ENCODE measurements around the gene RIPPLY1. TPM values are rescaled to one million over a fixed set of nuclear protein-coding genes. Genes with fewer than 3 reads are reported as not detected.

Gene RIPPLY1
- total and polyA plus RNA-seq, 5 donors from 2014 or later = not detected

- H3K27ac ChIP-seq (ENCODE audit: insufficient read depth, low read length, poor library complexity, severe bottlenecking) = no peak overlapping the region
- Mint-ChIP-seq H3K4me1 (no peaks in the 10 kb centered on the region), H3K27me3 (no peaks in the 10 kb centered on the region), H3K9me3 (no peaks in the 10 kb centered on the region), H3K4me3 (no peak overlapping the region), H3K36me3 (no peaks in the 10 kb centered on the region), H3K27ac (no peak overlapping the region)
- ATAC-seq (ENCODE audit: low read depth in 2 of 2) (no peak), DNase-seq (no peak)
- no peak overlapping the region for H3K4me3 ChIP-seq (ENCODE audit: low read depth, low read length)
- no peaks in the 10 kb centered on the region for H3K27me3 ChIP-seq (ENCODE audit: control insufficient read depth, insufficient read depth, low read length)
- H3K9me3 ChIP-seq (ENCODE audit: control insufficient read depth in 2 of 2, low read length in 2 of 2) = no peaks in the 10 kb centered on the region
- H3K36me3 ChIP-seq (ENCODE audit: control insufficient read depth, insufficient read depth, low read length) = peaks cover 2% of the 10 kb centered on the region
- no peaks in the 10 kb centered on the region for H3K4me1 ChIP-seq (ENCODE audit: control insufficient read depth, insufficient read depth, low read length, poor library complexity, severe bottlenecking)
Observed at GRCh38 chrX:106940068-106940467, 36.9 kb upstream of the RIPPLY1 start.

GRCh38 chrX:106939566-106939965, 36.4 kb upstream of the RIPPLY1 start:
- Histone ChIP-seq H3K27ac (ENCODE audit: insufficient read depth, low read length, poor library complexity, severe bottlenecking) (no peak overlapping the region), H3K4me3 (ENCODE audit: low read depth, low read length) (no peak overlapping the region), H3K9me3 (ENCODE audit: control insufficient read depth in 2 of 2, low read length in 2 of 2) (no peaks in the 10 kb centered on the region), H3K36me3 (ENCODE audit: control insufficient read depth, insufficient read depth, low read length) (peaks cover 2% of the 10 kb centered on the region), H3K27me3 (ENCODE audit: control insufficient read depth, insufficient read depth, low read length) (no peaks in the 10 kb centered on the region), H3K4me1 (ENCODE audit: control insufficient read depth, insufficient read depth, low read length, poor library complexity, severe bottlenecking) (no peaks in the 10 kb centered on the region)
- no peak for DNase-seq
- no peaks in the 10 kb centered on the region for H3K36me3 Mint-ChIP-seq
- H3K27me3 Mint-ChIP-seq = no peaks in the 10 kb centered on the region
- H3K27ac Mint-ChIP-seq = no peak overlapping the region
- no peak for ATAC-seq (ENCODE audit: low read depth in 2 of 2)
- H3K4me3 Mint-ChIP-seq = no peak overlapping the region
- no peaks in the 10 kb centered on the region for H3K4me1 Mint-ChIP-seq
- no peaks in the 10 kb centered on the region for H3K9me3 Mint-ChIP-seq

DNA sequence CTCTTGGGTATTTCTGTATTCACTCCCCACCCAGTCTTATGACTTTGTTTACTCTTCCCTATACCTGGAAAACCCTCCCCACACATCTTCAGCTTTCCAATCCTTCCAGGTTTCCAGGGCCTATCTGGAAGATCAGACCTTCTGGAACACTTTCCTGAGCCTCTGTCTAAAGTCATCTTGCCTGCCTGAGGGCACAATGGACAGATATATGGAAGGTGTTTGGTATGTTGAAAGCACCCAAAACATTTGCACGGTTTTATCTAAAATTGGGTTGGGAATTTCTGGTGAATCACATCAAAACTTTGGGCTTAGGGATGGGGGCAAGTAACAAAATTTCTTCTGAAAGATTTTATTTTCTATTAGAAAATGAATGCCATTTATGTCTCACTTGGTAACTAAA, 33.1 kb upstream of the RIPPLY1 start:
- Mint-ChIP-seq H3K27me3 (no peaks in the 10 kb centered on the region), H3K4me3 (no peak overlapping the region), H3K4me1 (peaks cover 0 to 4% (median 0%) of the 10 kb centered on the region in 4 donors)

GRCh38 chrX:106935175-106935574, 32.0 kb upstream of the RIPPLY1 start:
- Histone ChIP-seq H3K4me3 (ENCODE audit: low read depth, low read length) (no peak overlapping the region), H3K36me3 (ENCODE audit: control insufficient read depth, insufficient read depth, low read length) (no peaks in the 10 kb centered on the region), H3K9me3 (ENCODE audit: control insufficient read depth in 2 of 2, low read length in 2 of 2) (no peaks in the 10 kb centered on the region), H3K27ac (ENCODE audit: insufficient read depth, low read length, poor library complexity, severe bottlenecking) (no peak overlapping the region), H3K27me3 (ENCODE audit: control insufficient read depth, insufficient read depth, low read length) (no peaks in the 10 kb centered on the region), H3K4me1 (ENCODE audit: control insufficient read depth, insufficient read depth, low read length, poor library complexity, severe bottlenecking) (no peaks in the 10 kb centered on the region)
- Mint-ChIP-seq H3K36me3 (no peaks in the 10 kb centered on the region), H3K27me3 (no peaks in the 10 kb centered on the region), H3K27ac (no peak overlapping the region), H3K4me3 (no peak overlapping the region), H3K9me3 (no peaks in the 10 kb centered on the region), H3K4me1 (peaks cover 0 to 4% (median 0%) of the 10 kb centered on the region in 4 donors)
- DNase-seq (no peak), ATAC-seq (ENCODE audit: low read depth in 2 of 2) (no peak)

More for the DNA sequence above, 33.1 kb upstream of the RIPPLY1 start:
- Histone ChIP-seq H3K27ac (ENCODE audit: insufficient read depth, low read length, poor library complexity, severe bottlenecking) (no peak overlapping the region), H3K4me1 (ENCODE audit: control insufficient read depth, insufficient read depth, low read length, poor library complexity, severe bottlenecking) (no peaks in the 10 kb centered on the region), H3K9me3 (ENCODE audit: control insufficient read depth in 2 of 2, low read length in 2 of 2) (no peaks in the 10 kb centered on the region), H3K36me3 (ENCODE audit: control insufficient read depth, insufficient read depth, low read length) (no peaks in the 10 kb centered on the region), H3K4me3 (ENCODE audit: low read depth, low read length) (no peak overlapping the region), H3K27me3 (ENCODE audit: control insufficient read depth, insufficient read depth, low read length) (no peaks in the 10 kb centered on the region)
- ATAC-seq (ENCODE audit: low read depth in 2 of 2) (no peak), DNase-seq (no peak)
- H3K9me3 Mint-ChIP-seq = no peaks in the 10 kb centered on the region
- no peaks in the 10 kb centered on the region for H3K36me3 Mint-ChIP-seq
- H3K27ac Mint-ChIP-seq = no peak overlapping the region

DNA sequence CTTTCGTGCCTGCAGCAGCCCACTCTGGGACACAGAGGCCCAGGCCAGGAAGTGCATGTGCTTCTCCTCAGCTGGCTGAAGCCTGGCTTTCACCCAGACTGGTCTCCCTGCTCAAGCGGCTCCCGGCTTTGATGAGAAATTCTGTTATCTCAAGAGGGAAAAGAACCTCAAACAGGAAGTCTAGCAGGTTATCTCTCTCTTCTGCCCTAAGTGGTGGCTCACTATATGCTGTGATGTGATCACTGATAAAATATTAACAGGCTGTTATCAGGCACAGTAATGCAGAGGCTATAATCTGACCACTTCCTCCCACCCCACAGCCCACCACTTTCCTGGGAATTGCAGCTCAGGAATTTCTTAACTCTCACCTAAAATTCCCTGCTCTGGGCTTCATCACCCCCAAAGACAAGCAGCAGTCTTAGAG, 30.4 kb upstream of the RIPPLY1 start:
- H3K27ac ChIP-seq (ENCODE audit: insufficient read depth, low read length, poor library complexity, severe bottlenecking) = no peak overlapping the region
- no peak overlapping the region for H3K4me3 ChIP-seq (ENCODE audit: low read depth, low read length)
- DNase-seq = no peak
- peaks cover 0 to 4% (median 0%) of the 10 kb centered on the region in 4 donors for H3K4me1 Mint-ChIP-seq
- no peaks in the 10 kb centered on the region for H3K36me3 Mint-ChIP-seq
- no peaks in the 10 kb centered on the region for H3K4me1 ChIP-seq (ENCODE audit: control insufficient read depth, insufficient read depth, low read length, poor library complexity, severe bottlenecking)
- H3K27ac Mint-ChIP-seq = no peak overlapping the region
- H3K9me3 Mint-ChIP-seq = no peaks in the 10 kb centered on the region
- no peaks in the 10 kb centered on the region for H3K27me3 ChIP-seq (ENCODE audit: control insufficient read depth, insufficient read depth, low read length)
- no peak overlapping the region for H3K4me3 Mint-ChIP-seq
- H3K9me3 ChIP-seq (ENCODE audit: control insufficient read depth in 2 of 2, low read length in 2 of 2) = no peaks in the 10 kb centered on the region
- no peaks in the 10 kb centered on the region for H3K36me3 ChIP-seq (ENCODE audit: control insufficient read depth, insufficient read depth, low read length)
- H3K27me3 Mint-ChIP-seq = no peaks in the 10 kb centered on the region
- ATAC-seq (ENCODE audit: low read depth in 2 of 2) = no peak

DNA sequence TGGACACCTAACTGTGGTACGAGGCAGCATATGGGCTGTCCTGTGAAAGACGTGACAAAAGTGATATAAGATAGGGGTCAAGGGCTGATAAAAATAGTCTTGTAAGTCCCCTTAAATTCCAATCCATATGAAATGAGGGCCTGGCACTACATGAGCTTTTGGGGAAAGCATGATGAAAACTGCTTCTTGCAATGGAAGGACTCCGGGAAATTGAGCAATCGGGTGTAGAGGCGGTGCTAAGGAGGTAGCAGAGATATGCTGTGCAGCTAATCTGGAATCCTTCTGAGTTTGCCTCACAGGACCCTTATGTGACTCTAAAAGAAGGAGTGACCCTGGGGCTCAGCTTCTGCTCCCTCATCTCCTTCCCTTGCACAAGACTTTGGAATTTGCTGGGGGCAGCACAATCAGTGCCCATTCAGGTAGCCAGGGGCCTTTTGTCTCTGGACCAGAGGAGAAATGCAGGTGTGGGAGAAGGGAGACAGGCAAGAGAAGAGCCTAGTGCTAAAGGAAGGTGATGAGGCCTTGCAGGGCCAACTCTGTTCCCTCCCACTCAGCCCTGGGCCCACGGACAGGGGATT, 29.9 kb upstream of the RIPPLY1 start:
- H3K36me3 Mint-ChIP-seq = no peaks in the 10 kb centered on the region
- Histone ChIP-seq H3K9me3 (ENCODE audit: control insufficient read depth in 2 of 2, low read length in 2 of 2) (no peaks in the 10 kb centered on the region), H3K36me3 (ENCODE audit: control insufficient read depth, insufficient read depth, low read length) (no peaks in the 10 kb centered on the region), H3K4me3 (ENCODE audit: low read depth, low read length) (no peak overlapping the region), H3K4me1 (ENCODE audit: control insufficient read depth, insufficient read depth, low read length, poor library complexity, severe bottlenecking) (no peaks in the 10 kb centered on the region), H3K27me3 (ENCODE audit: control insufficient read depth, insufficient read depth, low read length) (no peaks in the 10 kb centered on the region), H3K27ac (ENCODE audit: insufficient read depth, low read length, poor library complexity, severe bottlenecking) (no peak overlapping the region)
- H3K27ac Mint-ChIP-seq = peak overlapping the region in 1 of 3 donors; percentile 18
- H3K27me3 Mint-ChIP-seq = no peaks in the 10 kb centered on the region
- no peak for DNase-seq
- no peak for ATAC-seq (ENCODE audit: low read depth in 2 of 2)
- H3K9me3 Mint-ChIP-seq = no peaks in the 10 kb centered on the region
- H3K4me3 Mint-ChIP-seq = no peak overlapping the region
- H3K4me1 Mint-ChIP-seq = peaks cover 0 to 4% (median 0%) of the 10 kb centered on the region in 4 donors

DNA sequence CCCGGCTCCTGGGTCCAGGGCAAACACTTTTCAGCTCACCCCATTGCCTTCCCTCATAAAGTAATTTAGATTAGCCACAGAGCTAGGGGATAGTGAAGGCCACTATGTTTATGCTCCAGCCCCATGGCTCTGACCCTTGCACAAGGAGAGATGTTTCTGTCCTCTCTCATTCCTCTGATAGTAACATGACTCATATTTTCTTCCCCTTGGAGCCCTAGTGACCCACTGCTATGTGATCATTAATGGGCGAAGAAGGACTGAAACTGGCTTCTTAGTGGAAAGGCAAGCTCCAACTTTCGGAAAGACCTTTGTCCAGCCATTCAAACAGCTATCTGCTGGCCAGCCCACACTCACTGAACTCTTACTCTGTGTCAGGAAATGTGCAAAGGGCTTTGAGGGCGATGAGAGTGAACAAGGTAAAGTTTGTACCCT, 29.4 kb upstream of the RIPPLY1 start:
- H3K9me3 ChIP-seq (ENCODE audit: control insufficient read depth in 2 of 2, low read length in 2 of 2) = no peaks in the 10 kb centered on the region
- H3K27ac ChIP-seq (ENCODE audit: insufficient read depth, low read length, poor library complexity, severe bottlenecking) = no peak overlapping the region
- H3K27me3 Mint-ChIP-seq = no peaks in the 10 kb centered on the region
- no peaks in the 10 kb centered on the region for H3K4me1 ChIP-seq (ENCODE audit: control insufficient read depth, insufficient read depth, low read length, poor library complexity, severe bottlenecking)
- DNase-seq (no peak), ATAC-seq (ENCODE audit: low read depth in 2 of 2) (no peak)
- H3K4me1 Mint-ChIP-seq = peaks cover 0 to 4% (median 0%) of the 10 kb centered on the region in 4 donors
- no peaks in the 10 kb centered on the region for H3K27me3 ChIP-seq (ENCODE audit: control insufficient read depth, insufficient read depth, low read length)
- H3K27ac Mint-ChIP-seq = no peak overlapping the region
- H3K36me3 ChIP-seq (ENCODE audit: control insufficient read depth, insufficient read depth, low read length) = no peaks in the 10 kb centered on the region
- no peak overlapping the region for H3K4me3 Mint-ChIP-seq
- no peaks in the 10 kb centered on the region for H3K9me3 Mint-ChIP-seq
- no peak overlapping the region for H3K4me3 ChIP-seq (ENCODE audit: low read depth, low read length)
- H3K36me3 Mint-ChIP-seq = no peaks in the 10 kb centered on the region

- Histone ChIP-seq H3K4me1 (ENCODE audit: control insufficient read depth, insufficient read depth, low read length, poor library complexity, severe bottlenecking) (no peaks in the 10 kb centered on the region), H3K27ac (ENCODE audit: insufficient read depth, low read length, poor library complexity, severe bottlenecking) (no peak overlapping the region), H3K27me3 (ENCODE audit: control insufficient read depth, insufficient read depth, low read length) (no peaks in the 10 kb centered on the region), H3K9me3 (ENCODE audit: control insufficient read depth in 2 of 2, low read length in 2 of 2) (no peaks in the 10 kb centered on the region), H3K36me3 (ENCODE audit: control insufficient read depth, insufficient read depth, low read length) (no peaks in the 10 kb centered on the region), H3K4me3 (ENCODE audit: low read depth, low read length) (no peak overlapping the region)
- Mint-ChIP-seq H3K4me1 (peaks cover 0 to 4% (median 0%) of the 10 kb centered on the region in 4 donors), H3K4me3 (no peak overlapping the region), H3K27me3 (no peaks in the 10 kb centered on the region), H3K27ac (no peak overlapping the region), H3K9me3 (no peaks in the 10 kb centered on the region), H3K36me3 (no peaks in the 10 kb centered on the region)
- ATAC-seq (ENCODE audit: low read depth in 2 of 2) = no peak
- no peak for DNase-seq
Observed at GRCh38 chrX:106931831-106932491, 28.8 kb upstream of the RIPPLY1 start.

All from CD4-positive, CD25-positive, alpha-beta regulatory T cell (primary cell).